ENCODE measurements around the gene CHRNE.
"Not testable (repeated sequence)": the region's sequence is repeated elsewhere in the genome, so short reads cannot be mapped to it uniquely, and the experiment has no call there.

Gene CHRNE

GRCh38 chr17:4891411-4892410, 11.2 kb downstream of the CHRNE start:
- DNase-seq (ENCODE audit: low read depth in 2 of 3, low spot score in 1 of 3) = no peak

GRCh38 chr17:4887581-4887980, 15.3 kb downstream of the CHRNE start:
- no peak for DNase-seq (ENCODE audit: low read depth in 2 of 3, low spot score in 1 of 3)

- DNase-seq (ENCODE audit: low read depth in 2 of 3, low spot score in 1 of 3) = no peak
Measured at GRCh38 chr17:4886830-4887229, 16.1 kb downstream of the CHRNE start.

GRCh38 chr17:4884489-4884888, 18.4 kb downstream of the CHRNE start:
- DNase-seq (ENCODE audit: low read depth in 2 of 3, low spot score in 1 of 3) = no peak

- peak in 2 of 3 donors; percentile 54 to 58 for DNase-seq (ENCODE audit: low read depth in 2 of 3, low spot score in 1 of 3)
Measured at GRCh38 chr17:4881761-4882555, 20.9 kb downstream of the CHRNE start.

GRCh38 chr17:4880857-4881256, 22.0 kb downstream of the CHRNE start:
- no peak for DNase-seq (ENCODE audit: low read depth in 2 of 3, low spot score in 1 of 3)

GRCh38 chr17:4879601-4880000, 23.3 kb downstream of the CHRNE start:
- no peak for DNase-seq (ENCODE audit: low read depth in 2 of 3, low spot score in 1 of 3)

- no peak for DNase-seq (ENCODE audit: low read depth in 2 of 3, low spot score in 1 of 3)
Measured at GRCh38 chr17:4877089-4877488, 25.8 kb downstream of the CHRNE start.

- DNase-seq (ENCODE audit: low read depth in 2 of 3, low spot score in 1 of 3) = no peak
Measured at GRCh38 chr17:4872786-4873185, 30.1 kb downstream of the CHRNE start.

- DNase-seq (ENCODE audit: low read depth in 2 of 3, low spot score in 1 of 3) = no peak
Measured at GRCh38 chr17:4870855-4871254, 32.0 kb downstream of the CHRNE start.

- not testable (repeated sequence) for DNase-seq (ENCODE audit: low read depth in 2 of 3, low spot score in 1 of 3)
Measured at GRCh38 chr17:4869058-4869998, 33.6 kb downstream of the CHRNE start.

- not testable (repeated sequence) for DNase-seq (ENCODE audit: low read depth in 2 of 3, low spot score in 1 of 3)
Measured at GRCh38 chr17:4867535-4867934, 35.4 kb downstream of the CHRNE start.

- DNase-seq (ENCODE audit: low read depth in 2 of 3, low spot score in 1 of 3) = no peak
Measured at GRCh38 chr17:4863321-4863720, 39.6 kb downstream of the CHRNE start.

- DNase-seq (ENCODE audit: low read depth in 2 of 3, low spot score in 1 of 3) = no peak
Measured at GRCh38 chr17:4862720-4863119, 40.2 kb downstream of the CHRNE start.

GRCh38 chr17:4861052-4861451, 41.8 kb downstream of the CHRNE start:
- DNase-seq (ENCODE audit: low read depth in 2 of 3, low spot score in 1 of 3) = no peak

- DNase-seq (ENCODE audit: low read depth in 2 of 3, low spot score in 1 of 3) = no peak
Measured at GRCh38 chr17:4860651-4861050, 42.2 kb downstream of the CHRNE start.

- DNase-seq (ENCODE audit: low read depth in 2 of 3, low spot score in 1 of 3) = no peak
Measured at GRCh38 chr17:4859816-4860625, 42.9 kb downstream of the CHRNE start.

GRCh38 chr17:4858882-4859260, 44.0 kb downstream of the CHRNE start:
- DNase-seq (ENCODE audit: low read depth in 2 of 3, low spot score in 1 of 3) = no peak

GRCh38 chr17:4858068-4858881, 44.6 kb downstream of the CHRNE start:
- no peak for DNase-seq (ENCODE audit: low read depth in 2 of 3, low spot score in 1 of 3)
